HG02623 (cell line): ENCODE results near the gene PIK3C3.
"Not testable (repeated sequence)": the region's sequence is repeated elsewhere in the genome, so short reads cannot be mapped to it uniquely, and the experiment has no call there.

Source experiments
- ATAC-seq: cut with Tn5 transposase; IDR thresholded peaks from one replicate; pipeline ENCODE4 v1.9.1; 2021; ENCODE audit warnings: moderate library complexity; ENCODE audit not compliant: unreplicated experiment

PIK3C3 gene

DNA sequence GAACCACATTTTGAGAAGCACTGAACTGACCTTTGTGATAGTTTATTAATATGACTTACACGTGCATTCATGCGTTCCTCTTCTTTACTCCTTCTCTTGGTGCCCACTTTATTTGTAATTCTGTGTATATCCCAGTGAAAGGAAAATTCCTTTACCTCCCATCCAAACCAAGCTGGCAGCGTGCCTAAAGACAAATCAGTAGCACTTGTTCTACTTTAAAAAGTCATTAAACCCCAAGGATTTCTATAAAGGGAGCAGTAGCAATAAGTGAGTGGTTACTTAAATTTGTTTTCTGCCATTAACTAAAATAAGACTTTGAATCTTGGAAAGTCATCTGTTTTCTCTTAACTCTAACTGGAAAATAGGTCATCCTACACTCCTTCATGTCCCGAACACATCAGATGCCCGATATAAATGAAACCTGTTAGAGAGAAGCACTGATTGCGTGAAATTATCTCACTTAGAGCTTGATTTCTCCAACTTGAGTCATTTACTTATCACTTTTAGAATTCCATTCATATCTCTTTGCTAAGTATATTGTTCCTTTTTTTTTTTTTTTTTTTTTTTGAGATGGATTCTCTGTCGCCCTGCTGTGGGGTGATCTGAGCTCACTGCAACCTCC lies 10.7 kb downstream of the PIK3C3 start:
- ATAC-seq, result no peak

DNA sequence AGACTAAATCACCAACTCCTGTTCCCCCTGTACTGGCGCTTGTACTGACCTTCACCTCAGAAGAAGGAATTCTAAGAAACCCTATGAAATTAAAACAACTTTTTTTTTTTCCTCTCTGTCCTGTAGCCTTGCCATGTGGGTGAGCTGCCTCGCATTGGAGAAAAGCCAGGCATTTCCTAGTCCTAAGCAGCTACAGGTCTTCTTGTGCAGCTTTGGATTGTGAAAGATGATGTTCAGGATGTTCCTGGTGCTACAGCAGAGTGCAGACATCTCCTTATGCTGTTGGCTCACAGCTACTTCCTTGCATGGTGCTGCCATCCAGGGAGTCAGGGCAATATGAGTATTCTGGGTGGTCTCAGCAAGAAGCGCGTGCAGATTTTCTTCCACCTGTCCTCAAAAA lies 11.9 kb downstream of the PIK3C3 start:
- ATAC-seq, result no peak

DNA sequence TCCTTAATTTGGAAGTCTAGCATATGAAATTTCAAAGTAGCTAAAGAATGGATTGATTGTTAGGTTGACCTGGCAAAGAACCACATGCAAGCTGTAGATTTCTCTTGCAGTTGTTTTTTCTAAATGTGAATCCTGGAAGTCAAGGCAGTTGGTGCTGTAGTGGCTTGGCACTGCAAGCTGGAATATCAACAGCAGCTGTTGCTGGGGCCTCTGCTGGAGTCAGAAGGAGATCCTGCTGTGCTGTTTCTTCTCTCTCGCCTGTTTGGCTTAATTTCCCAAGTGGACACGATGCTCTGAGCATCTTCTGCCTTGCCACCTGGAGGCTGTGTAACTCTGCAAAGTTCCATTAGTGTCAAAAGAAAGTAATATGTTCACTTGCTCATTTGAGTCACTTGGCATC lies 12.6 kb downstream of the PIK3C3 start:
- ATAC-seq, result no peak

DNA sequence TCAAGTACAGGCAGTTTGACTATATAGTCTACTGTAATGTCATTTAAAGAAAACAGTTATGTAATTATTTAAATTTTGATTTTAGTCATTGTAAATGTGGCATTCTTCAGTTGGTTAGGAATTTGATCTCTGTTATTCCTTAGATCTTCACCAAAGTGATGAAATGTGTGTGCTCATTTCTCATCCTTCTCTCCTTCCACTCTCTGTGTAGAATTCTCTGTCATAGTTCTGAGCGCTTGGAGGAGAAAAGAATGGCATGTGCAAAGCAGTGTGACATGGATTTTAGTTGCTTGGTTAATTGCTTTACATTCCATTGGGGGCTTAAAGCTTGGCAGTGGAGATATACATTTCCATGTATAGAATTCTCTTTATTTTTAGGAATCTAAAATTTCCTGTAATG lies 14.8 kb downstream of the PIK3C3 start:
- ATAC-seq, result no peak

DNA sequence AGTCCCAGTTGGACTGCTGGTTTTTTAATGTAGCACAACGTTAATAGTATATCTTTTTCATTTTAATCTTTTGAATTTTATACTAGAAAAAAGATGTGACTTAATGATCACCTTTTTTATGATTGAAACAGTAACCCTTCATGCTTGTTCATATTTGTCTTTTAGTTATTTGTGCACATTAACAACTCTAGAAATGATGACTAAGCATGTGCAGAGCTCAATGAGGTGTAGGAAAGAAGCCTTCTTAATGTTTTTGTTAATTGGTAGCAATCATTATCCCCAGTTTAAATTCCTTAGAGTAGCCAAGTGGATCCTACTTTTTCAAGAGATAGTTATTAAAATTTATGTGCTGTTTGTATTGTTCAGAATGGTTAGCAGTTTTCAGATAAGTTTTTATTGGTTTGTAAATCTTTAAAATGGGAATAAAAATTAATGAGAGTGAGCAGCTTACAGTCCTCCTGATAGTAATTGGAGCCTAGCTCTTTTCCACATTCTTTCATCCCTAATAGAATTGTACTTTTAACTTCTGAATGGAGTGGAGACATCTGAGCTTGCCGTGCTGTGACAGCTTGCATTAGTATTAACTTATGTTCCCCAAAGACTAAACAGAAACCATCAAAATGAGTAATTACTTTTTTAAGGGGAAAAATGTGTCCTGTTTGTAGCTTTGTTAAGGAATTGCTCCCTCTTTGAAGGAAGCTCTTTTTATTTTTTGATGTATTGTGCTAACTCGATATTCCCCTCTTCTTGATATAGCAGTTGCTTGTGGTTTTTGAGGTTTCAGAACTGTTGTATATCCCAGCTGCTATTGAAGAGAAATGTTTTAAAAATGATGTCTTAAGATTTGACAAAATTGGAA lies 17.3 kb downstream of the PIK3C3 start:
- peak; percentile 34 for ATAC-seq

DNA sequence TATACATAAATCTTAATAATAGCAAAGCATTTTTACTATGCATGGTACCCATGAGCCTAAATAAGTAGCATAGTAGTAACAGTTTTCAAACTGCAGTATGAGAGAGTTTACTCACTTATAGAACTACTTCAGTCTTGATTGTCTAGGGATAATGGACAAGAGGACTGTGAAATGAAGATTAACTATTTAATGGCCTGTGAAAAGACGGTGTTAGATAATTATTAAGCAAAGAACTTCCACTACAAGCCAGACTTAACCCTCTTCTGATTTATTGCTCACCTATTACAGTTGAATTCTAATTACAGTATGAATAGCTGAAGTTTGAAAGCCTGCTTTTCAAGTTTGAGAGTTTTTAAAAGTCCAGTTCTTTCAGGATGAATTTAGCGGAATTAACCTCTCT lies 18.9 kb downstream of the PIK3C3 start:
- ATAC-seq, result no peak

DNA sequence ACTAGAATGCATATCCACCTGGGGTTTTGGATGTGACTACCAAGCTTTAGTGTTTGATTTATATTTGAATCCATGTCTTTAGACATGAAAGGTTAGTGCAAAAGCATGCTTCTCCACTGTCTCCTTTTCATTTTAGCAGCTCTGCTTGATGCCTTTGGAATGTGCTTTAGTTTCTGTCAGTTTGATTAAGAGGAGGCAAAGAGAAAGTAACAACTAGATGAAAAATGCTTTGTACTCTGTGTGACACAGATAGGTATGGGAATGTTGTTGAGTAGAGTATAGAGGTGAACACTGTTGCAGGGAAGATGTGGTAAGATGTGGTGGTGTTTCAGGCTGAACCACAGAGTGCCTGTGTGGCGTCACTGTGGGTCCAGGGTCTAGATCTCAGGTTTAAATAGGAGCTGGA lies 19.8 kb downstream of the PIK3C3 start:
- no peak for ATAC-seq

DNA sequence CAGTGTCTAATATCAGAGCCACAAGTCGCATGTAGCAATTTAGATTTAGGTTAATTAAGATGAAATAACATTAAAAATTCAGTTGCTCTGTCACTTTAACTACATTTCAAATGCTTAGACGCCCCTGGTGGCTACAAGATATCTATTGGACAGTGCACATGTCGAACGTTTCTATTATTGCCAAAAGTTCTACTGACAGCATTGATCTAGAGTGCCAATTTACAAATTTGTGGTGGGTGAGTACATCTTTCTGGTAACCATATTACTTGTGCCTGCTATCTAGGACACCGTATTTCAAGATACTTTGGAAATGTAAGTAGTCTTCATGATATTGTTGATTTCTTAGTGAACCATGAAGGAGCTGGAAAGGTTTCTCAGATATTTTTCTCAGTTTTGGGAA lies 20.2 kb downstream of the PIK3C3 start:
- no peak for ATAC-seq

DNA sequence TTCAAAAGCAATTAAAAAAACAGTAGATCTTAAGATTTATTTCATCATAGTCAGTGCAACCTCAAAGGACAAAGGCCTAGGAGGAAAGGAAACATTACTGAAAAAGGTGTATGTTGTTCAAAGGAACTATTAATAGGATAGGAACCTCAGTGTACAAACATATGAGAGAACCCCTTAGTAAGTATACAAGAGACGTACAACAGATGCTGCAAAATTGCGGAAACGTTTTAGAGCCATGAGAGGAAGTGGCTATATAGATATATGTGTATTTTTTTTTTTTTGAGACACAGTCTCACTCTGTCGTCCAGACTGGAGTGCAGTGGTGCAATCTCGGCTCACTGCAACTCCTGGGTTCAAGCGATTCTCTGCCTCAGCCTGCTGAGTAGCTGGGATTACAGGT lies 22.2 kb downstream of the PIK3C3 start:
- ATAC-seq, result no peak

DNA sequence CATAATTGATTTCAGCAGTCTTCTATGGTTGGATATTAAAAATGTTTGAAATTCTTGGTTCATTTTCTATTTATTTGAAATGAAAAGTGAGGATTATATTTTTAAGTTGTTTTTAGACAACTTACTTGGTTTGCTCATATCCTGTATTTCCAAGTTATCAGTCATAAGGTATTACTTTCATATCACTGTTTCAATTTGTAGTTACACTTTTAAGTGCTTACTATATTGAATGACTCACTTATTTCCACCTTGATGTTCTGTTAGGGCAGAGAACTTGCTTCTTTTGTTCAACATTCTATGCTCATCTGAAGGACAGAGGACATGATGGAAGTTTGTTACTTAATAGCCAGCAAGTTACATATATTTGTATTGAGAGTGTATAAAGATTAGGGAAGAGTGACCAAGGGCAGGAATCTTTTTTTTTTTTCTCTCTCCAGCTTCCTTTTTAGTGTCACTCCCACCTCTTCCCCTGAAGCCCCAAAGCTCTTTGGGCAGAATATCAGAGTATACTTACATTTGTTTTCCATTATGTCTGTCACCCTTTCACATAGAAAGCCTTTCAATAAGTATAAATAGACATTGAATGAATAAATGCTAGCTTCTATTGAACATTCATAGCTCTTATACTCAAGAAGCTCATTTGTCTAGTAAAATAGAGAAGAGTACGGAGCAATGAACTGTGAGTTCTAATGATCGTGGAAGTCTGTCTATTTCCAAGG lies 28.1 kb downstream of the PIK3C3 start:
- peak; percentile 92 for ATAC-seq

DNA sequence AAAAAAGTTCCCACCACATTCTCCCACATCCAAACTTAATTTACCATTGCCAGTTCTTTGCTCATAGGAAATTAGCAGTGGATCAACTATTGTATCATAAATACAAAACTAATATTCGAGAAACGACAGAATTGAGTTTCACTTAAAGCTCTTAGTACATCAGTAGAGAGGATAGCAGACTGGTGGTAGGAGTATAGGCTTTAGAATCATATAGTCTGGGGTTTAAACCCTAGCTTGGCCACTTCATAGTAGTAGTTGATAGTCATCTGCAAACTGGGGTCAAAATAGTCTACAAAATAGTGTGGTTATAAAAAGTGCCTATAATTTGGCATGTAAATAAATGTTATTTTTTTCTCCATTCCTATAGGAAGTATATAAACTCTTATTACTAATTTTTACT lies 30.9 kb downstream of the PIK3C3 start:
- ATAC-seq, result no peak

DNA sequence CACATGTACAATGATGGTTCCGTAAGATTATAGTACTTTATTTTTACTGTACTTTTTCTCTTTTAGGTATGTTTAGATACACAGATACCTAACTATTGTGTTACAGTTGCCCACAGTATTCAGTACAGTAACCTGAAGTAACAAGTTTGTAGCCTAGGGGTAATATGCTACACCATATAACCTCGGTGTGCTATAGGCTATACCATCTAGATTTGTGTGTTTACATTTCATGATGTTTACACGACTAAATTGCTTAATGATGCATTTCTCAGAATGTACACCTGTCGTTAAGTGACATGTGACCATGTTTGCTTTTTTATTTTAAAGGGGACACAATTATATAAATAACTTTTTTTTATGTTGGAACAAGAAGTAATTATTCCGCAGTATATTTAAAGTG lies 34.5 kb downstream of the PIK3C3 start:
- no peak for ATAC-seq

DNA sequence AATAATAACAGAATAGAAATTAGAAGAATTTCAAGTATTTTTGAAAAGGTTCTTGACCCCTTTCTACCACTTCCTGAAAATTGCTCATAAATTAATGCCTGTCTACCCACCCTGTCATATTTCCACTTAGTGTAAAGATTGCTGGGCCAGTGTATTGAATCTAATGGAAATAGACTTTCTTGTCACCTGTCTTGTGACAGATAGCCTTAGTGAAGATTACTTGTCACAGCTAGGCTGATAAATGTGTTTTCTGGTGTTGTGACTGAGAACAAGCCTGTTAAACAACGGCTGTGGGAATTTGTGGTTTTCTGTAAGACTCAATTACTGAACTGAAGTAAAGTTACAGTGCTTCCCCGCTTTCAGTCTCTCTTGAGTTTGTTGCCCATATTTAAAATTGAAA lies 37.0 kb downstream of the PIK3C3 start:
- ATAC-seq, result peak; percentile 45

DNA sequence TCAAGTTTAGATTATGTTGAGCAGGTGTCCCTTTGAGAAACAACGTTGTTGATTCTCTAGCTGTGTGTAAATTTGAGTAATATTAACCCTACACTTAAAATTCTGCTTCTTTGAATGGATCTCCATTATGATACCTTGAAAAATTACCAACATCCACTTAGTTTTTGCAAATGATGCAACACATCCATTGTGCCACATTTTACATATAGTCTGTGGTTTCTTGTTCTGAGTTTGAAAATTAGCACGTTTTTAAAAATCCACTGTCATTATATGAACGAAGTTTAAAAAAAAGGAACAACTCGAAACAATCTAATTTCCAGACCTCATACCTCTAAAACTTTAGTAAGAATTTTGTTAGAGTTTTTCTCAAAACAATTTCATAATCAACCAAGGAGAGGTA lies 37.7 kb downstream of the PIK3C3 start:
- ATAC-seq, result no peak

DNA sequence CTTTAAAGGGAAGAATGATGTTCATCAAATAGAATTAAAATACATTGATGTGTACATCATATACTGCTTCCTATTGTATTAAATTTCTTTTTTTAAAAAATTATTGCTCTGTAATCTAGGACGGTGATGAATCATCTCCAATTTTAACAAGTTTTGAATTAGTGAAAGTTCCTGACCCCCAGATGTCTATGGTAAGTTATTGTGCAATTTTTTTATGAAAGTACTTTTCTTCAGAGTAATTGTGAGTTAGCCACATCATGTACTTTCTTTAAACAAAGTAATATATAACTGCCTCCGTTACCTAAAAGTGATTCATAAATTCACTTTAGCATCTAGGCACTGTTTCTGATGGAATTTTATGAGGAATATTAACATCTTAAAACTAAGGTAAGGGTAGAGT lies 38.1 kb downstream of the PIK3C3 start:
- ATAC-seq, result no peak

DNA sequence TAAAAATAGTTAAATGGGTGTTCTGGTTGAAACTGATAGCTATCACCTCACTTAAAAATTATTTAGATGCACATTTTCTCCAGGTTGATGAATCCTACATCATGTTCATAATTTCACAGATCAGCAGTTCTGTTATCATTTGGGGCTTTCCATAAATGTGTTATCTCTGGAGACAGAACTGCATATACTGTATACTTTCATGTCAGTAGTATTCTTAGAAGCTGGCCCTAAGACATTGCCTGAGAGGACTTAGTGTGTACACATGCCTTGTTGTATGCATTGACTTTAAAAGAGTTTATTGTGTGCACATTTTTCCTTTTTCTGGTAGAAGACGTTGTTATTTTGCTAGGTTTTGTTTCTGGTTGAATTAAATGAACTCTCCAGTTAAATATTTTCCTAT lies 41.0 kb downstream of the PIK3C3 start:
- no peak for ATAC-seq

DNA sequence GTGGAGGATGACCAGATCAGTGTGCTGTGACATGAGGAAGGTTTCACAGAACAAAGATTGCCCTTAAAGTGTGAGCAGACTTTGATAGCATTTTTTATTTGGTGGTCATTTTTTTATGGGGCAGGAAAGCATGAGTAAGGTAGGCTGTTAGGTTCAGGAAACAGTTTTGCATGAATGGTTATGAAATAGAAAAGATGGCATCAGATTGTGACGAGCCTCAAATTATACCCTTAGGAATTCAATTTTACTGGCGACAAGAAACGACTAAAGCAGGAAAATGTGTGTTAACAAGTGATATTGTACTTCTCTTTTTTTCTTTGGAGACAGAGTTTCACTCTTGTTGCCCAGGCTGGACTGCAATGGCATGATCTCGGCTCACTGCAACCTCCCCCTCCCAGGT lies 44.7 kb downstream of the PIK3C3 start:
- ATAC-seq, result no peak

DNA sequence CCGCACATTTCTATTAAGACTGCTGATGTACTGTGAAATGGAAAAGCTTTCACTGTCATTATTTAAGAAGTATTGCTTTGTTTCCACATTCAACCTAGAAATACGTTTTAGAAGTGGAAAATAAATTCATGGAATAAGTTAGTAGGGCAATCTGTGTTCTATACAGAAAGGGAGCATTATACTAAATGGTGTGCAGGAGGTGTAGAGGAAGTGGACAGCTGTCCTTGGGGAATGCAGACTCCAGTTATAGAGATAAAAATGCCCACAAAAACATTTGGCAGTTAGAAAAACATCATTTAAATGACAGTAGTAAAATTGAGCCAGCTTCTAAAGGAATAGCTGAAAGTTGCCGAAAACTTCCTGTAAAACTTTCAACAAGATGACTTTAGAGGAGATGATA lies 46.8 kb downstream of the PIK3C3 start:
- no peak for ATAC-seq

DNA sequence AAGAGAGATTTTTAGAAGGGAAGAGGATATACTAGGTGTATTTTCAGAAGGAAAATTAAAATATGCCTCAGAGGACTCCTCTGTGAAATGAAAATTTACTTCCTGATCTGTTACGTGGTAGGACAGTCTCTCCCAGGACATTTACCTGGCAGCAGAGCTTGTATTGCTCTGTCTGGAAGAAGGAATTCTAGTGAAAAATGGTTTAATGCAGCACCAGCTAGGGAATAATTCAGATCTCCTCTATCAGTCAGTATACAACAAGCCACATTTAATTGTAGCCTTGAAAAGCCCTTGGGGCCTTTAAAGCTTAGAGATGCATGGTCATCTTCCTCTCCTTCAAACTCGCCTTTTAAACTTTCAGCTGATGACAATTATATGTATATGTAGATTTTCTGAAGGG lies 49.6 kb downstream of the PIK3C3 start:
- ATAC-seq, result no peak

DNA sequence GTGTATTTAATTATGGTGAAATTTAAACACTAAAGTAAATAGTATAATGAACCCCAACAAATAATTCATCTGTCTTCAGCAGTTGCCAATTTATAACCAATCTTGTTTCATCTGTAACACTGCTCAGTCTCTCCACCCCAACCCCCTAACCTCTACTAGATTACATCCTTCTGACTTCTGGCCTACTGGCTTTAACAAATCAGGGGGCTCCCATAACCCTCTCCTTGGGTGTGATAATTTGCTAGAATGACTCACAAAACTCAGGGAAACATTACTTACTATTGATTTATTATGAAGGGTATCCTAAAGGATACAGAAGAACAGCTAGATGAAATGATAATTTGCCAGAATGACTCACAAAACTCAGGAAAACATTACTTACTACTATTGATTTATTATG lies 50.7 kb downstream of the PIK3C3 start:
- no peak for ATAC-seq

DNA sequence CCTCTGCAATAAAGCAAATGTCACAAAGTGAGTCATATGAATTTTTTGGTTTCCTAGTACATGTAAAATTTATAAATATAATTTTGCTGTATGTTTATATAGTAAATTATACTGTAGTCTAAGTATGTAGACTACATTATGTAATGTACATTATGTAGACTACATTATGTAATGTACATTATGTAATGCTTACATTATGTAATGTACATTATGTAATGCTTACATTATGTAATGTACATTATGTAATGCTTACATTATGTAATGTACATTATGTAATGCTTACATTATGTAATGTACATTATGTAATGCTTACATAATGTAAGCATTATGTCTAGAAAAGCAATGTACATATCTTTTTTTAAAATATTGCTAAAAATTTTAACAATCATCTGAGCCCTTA lies 54.4 kb downstream of the PIK3C3 start:
- ATAC-seq, result not testable (repeated sequence)

DNA sequence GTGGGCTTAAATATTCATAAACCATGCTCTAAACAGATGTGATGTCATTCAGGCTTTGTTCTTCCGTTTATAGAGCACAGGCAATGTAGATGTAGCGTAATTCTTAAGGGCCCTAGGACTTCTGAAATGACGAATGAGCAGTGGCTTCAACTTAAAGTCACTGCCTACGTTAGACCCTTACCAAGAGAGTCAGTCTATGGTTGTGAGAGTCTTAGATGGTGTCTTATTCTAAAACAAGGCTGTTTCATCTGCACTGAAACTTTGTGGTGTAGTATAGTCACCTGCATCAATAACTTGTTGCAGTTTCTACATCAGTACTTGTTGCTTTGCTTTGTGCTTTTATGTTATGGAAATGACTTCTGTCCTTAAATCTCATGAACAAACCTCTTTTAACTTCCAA lies 56.0 kb downstream of the PIK3C3 start:
- ATAC-seq, result peak; percentile 100
